Head of caudate nucleus (tissue), 42 donors: Measurements from ENCODE around the gene CASP4.

Experiments
- DNase-seq, 42 donors: peaks; one replicate each; pipeline versions ENCODE4 v3.0.0 to v3.0.0-alpha.2; 2020 to 2021; ENCODE audit warnings: mixed read lengths in 7 of 42
- intact Hi-C: fragments of 100-400 bp; cut with DNase I; formaldehyde crosslinking; loops from one replicate; pipeline ENCODE4 v1.15.0; 2022

Gene CASP4

GRCh38 chr11:104898685-104899013 is 69.7 kb downstream of the CASP4 start:
- no peak for DNase-seq
- intact Hi-C loops, result no loop called here

- intact Hi-C loops, result no loop called here
Observed at GRCh38 chr11:104897891-104898684, 70.3 kb downstream of the CASP4 start, which contains the start of gene CASP12. CASP12 (minus strand) TSS chr11:104898460.

GRCh38 chr11:104895634-104896033 is 72.7 kb downstream of the CASP4 start:
- intact Hi-C loops, result no loop called here
- no peak for DNase-seq

More at GRCh38 chr11:104897891-104898684, 70.3 kb downstream of the CASP4 start, which contains the start of gene CASP12:
- DNase-seq, result no peak

- intact Hi-C loops, result no loop called here
- no peak for DNase-seq
Observed at GRCh38 chr11:104893876-104894275, 74.5 kb downstream of the CASP4 start.
